GM23338 (cell line): ENCODE measurements around the gene YJEFN3. TPM values are rescaled to one million over a fixed set of nuclear protein-coding genes. Genes with fewer than 3 reads are reported as not detected.

ENCODE experiments used
- ATAC-seq: fragments of 200-7000 bp; cut with Tn5 transposase; 3 replicates; pipeline ENCODE4 v1.9.1; 2020
- DNase-seq: peaks from one replicate; pipeline ENCODE4 v3.0.0-alpha.2; 2015; ENCODE audit warnings: low spot score
- H2AFZ ChIP-seq: fragments of 200-600 bp; sonication (generic); 2 replicates; pipeline ENCODE4 v1.8.0; 2016; ENCODE audit warnings: antibody characterized with exemption, mild to moderate bottlenecking, moderate library complexity
- H3F3A ChIP-seq: fragments of 200-600 bp; sonication (generic); replicated peaks from 2 replicates; pipeline ENCODE4 v1.8.0; 2017; ENCODE audit warnings: antibody characterized with exemption, mixed run types, low read depth
- H3K27ac ChIP-seq: fragments of 200-600 bp; sonication (generic); 2 replicates; pipeline ENCODE4 v1.6.1; 2016; ENCODE audit warnings: low read depth
- H3K27me3 ChIP-seq: fragments of 200-600 bp; sonication (generic); 2 replicates; pipeline ENCODE4 v1.8.0; 2016; ENCODE audit warnings: mild to moderate bottlenecking, mixed run types, moderate library complexity; ENCODE audit not compliant: insufficient read depth
- H3K36me3 ChIP-seq: fragments of 200-600 bp; sonication (generic); 2 replicates; pipeline ENCODE4 v1.8.0; 2016; ENCODE audit warnings: mild to moderate bottlenecking; ENCODE audit not compliant: insufficient read depth
- H3K4me1 ChIP-seq: fragments of 200-600 bp; sonication (generic); 2 replicates; pipeline ENCODE4 v1.8.0; 2016; ENCODE audit warnings: mild to moderate bottlenecking, moderate library complexity; ENCODE audit not compliant: insufficient read depth
- H3K4me2 ChIP-seq: fragments of 200-600 bp; sonication (generic); 2 replicates; pipeline ENCODE4 v1.7.1; 2017; ENCODE audit warnings: mixed run types
- H3K4me3 ChIP-seq: fragments of 200-600 bp; sonication (generic); 2 replicates; pipeline ENCODE4 v1.6.1; 2016; ENCODE audit warnings: mixed run types
- H3K79me2 ChIP-seq: fragments of 200-600 bp; sonication (generic); replicated peaks from 2 replicates; pipeline ENCODE4 v1.8.0; 2017; ENCODE audit warnings: mild to moderate bottlenecking; ENCODE audit not compliant: insufficient read depth
- H3K9me2 ChIP-seq: fragments of 200-600 bp; sonication (generic); 2 replicates; pipeline ENCODE4 v1.8.0; 2017; ENCODE audit not compliant: insufficient read depth
- H4K20me1 ChIP-seq: fragments of 200-600 bp; sonication (generic); replicated peaks from 2 replicates; pipeline ENCODE4 v1.8.0; 2017; ENCODE audit warnings: mild to moderate bottlenecking; ENCODE audit not compliant: insufficient read depth
- H3K27ac Mint-ChIP-seq: 2 replicates; pipeline ENCODE4 v1.8.0; 2020; ENCODE audit warnings: inconsistent platforms, mild to moderate bottlenecking, moderate library complexity, mixed read lengths
- H3K27me3 Mint-ChIP-seq: 3 replicates; pipeline ENCODE4 v1.8.0; 2022; ENCODE audit warnings: low read depth, mild to moderate bottlenecking, moderate library complexity, mixed read lengths, inconsistent platforms; ENCODE audit not compliant: insufficient read depth, poor library complexity
- H3K36me3 Mint-ChIP-seq: 3 replicates; pipeline ENCODE4 v1.8.0; 2021; ENCODE audit warnings: low read depth, mild to moderate bottlenecking, inconsistent platforms, moderate library complexity, mixed read lengths
- H3K4me1 Mint-ChIP-seq: 3 replicates; pipeline ENCODE4 v1.8.0; 2020; ENCODE audit warnings: mild to moderate bottlenecking, inconsistent platforms, mixed read lengths
- H3K4me3 Mint-ChIP-seq: 3 replicates; pipeline ENCODE4 v1.8.0; 2021; ENCODE audit warnings: moderate library complexity, mild to moderate bottlenecking, inconsistent platforms, mixed read lengths
- H3K9me3 Mint-ChIP-seq: 3 replicates; pipeline ENCODE4 v1.8.0; 2020; ENCODE audit warnings: moderate library complexity, mild to moderate bottlenecking, inconsistent platforms, mixed read lengths
- CREB1 ChIP-seq: fragments of 250-450 bp; sonication (Bioruptor Pico); IDR thresholded peaks from 2 replicates; pipeline ENCODE4 v1.5.0; 2020; ENCODE audit warnings: low read depth, mild to moderate bottlenecking, moderate library complexity
- EZH2 ChIP-seq: fragments of 200-600 bp; sonication (generic); IDR thresholded peaks from one replicate; pipeline ENCODE4 v1.8.0; 2017; ENCODE audit warnings: antibody characterized with exemption, mild to moderate bottlenecking, low read depth; ENCODE audit not compliant: unreplicated experiment
- EZH2phosphoT487 ChIP-seq: fragments of 200-600 bp; sonication (generic); IDR thresholded peaks from one replicate; pipeline ENCODE4 v1.8.1; 2018; ENCODE audit warnings: antibody characterized with exemption; ENCODE audit not compliant: unreplicated experiment
- JUNB ChIP-seq: IDR thresholded peaks from one replicate; pipeline ENCODE4 v1.6.1; 2016; ENCODE audit warnings: antibody characterized with exemption; ENCODE audit not compliant: unreplicated experiment
- NANOG ChIP-seq: IDR thresholded peaks from 2 replicates; pipeline ENCODE4 v1.6.1; 2016; ENCODE audit warnings: antibody characterized with exemption, borderline replicate concordance
- POLR2AphosphoS5 ChIP-seq: IDR thresholded peaks from 2 replicates; pipeline ENCODE4 v1.6.1; 2016; ENCODE audit warnings: antibody characterized with exemption, low read depth
- REST ChIP-seq: IDR thresholded peaks from one replicate; pipeline ENCODE4 v1.6.1; 2018; ENCODE audit warnings: antibody characterized with exemption; ENCODE audit not compliant: unreplicated experiment
- STAT1 ChIP-seq: IDR thresholded peaks from one replicate; pipeline ENCODE4 v1.6.1; 2016; ENCODE audit warnings: antibody characterized with exemption; ENCODE audit not compliant: unreplicated experiment
- ZNF114 ChIP-seq: fragments of 250-450 bp; sonication (Bioruptor Pico); IDR thresholded peaks from 2 replicates; pipeline ENCODE4 v1.5.0; 2020; ENCODE audit warnings: mild to moderate bottlenecking, moderate library complexity
- ZNF331 ChIP-seq: fragments of 250-450 bp; sonication (Bioruptor Pico); IDR thresholded peaks from 2 replicates; pipeline ENCODE4 v1.5.0; 2020; ENCODE audit warnings: low read depth, mild to moderate bottlenecking, moderate library complexity
- polyA plus RNA-seq: library from polyadenylated mRNA; unstranded; fragments of >200 nt; fragmentation: Nextera tagmentation; extraction: Ambion mirVana; gene quantifications from 2 replicates; pipeline ENCODE4 v1.2.1, GENCODE V29; 2016
- total RNA-seq: library from RNA; depleted of rRNA; stranded (reverse); fragments of >200 nt; shearing (Covaris generic); gene quantifications from 2 replicates; pipeline ENCODE4 v1.2.3, GENCODE V29; 2014
- TF ChIP-seq, protein P1 (sequence below): IDR thresholded peaks from 2 replicates; pipeline ENCODE4 v1.6.1; 2016; ENCODE audit warnings: antibody characterized with exemption
- TF ChIP-seq, protein P2 (sequence below), 2 experiments: fragments of 200-600 bp in 1 of 2; sonication (generic) in 1 of 2; conservative IDR thresholded peaks; 2 replicates each; pipeline versions ENCODE4 v1.5.1 to v1.6.1; 2016 to 2017; ENCODE audit warnings: antibody characterized with exemption in 2 of 2, low read depth in 2 of 2, mild to moderate bottlenecking in 2 of 2, moderate library complexity in 1 of 2
- TF ChIP-seq, protein P3 (sequence below): fragments of 250-450 bp; sonication (Bioruptor Pico); IDR thresholded peaks from 2 replicates; pipeline ENCODE4 v1.5.0; 2020; ENCODE audit warnings: mild to moderate bottlenecking, moderate library complexity

The YJEFN3 gene
- total and polyA plus RNA-seq, 2 experiments from 2014 or later, result 3.5 to 6.5 TPM

DNA sequence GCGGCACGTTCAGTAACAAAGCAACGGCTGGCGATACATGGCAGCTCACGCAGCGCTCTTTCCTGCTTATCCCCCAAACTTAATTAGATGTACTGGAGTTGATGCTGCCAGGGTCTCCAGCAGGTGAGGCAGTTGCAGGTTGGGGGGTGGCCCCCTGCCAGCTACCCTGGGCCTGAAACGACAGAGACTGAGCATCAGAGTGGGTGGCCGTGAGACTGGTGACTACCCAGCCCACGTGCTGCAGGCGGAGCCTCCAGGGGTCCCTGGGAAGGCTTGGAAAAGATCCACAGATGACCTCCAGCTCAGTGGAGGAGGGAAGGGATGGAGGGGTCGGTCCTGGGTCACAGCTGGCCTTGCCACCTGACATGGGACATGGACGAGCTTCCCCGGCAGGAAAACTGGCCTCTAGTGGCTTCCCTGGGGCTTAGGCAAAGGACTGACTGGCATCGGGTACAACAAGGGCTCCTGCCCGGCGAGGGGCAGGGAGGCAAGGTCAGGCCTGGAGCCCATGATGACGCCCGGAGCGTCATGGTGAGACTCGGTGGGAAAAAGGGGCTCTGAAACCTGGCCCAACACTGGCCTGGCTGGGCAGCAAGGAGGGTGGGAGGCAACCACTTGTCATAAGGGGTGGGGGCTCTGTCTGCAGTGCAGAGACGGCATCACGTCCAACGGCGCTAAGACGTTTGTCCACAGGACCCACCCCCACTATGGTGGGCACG is 33.4 kb downstream of the YJEFN3 start:
- no peak overlapping the region for H2AFZ ChIP-seq
- H4K20me1 ChIP-seq, result no peaks in the 10 kb centered on the region
- Mint-ChIP-seq H3K27ac (no peak overlapping the region), H3K27me3 (peaks cover 5% of the 10 kb centered on the region), H3K4me3 (no peak overlapping the region), H3K9me3 (no peaks in the 10 kb centered on the region; the same call in 2 of the 3 replicates), H3K4me1 (peaks cover 10% of the 10 kb centered on the region; the same call in 2 of the 3 replicates), H3K36me3 (no peaks in the 10 kb centered on the region; the same call in 2 of the 3 replicates)
- no peak overlapping the region for H3K27ac ChIP-seq
- H3K36me3 ChIP-seq, result no peaks in the 10 kb centered on the region
- H3F3A ChIP-seq, result 0 out of 2 replicates have a peak, but pooled peaks cover 8% of the 10 kb centered on the region
- H3K4me3 ChIP-seq, result no peak overlapping the region
- no peaks in the 10 kb centered on the region for H3K79me2 ChIP-seq
- no peaks in the 10 kb centered on the region for H3K9me2 ChIP-seq
- TF ChIP-seq STAT1 (no peak), REST (no peak), ZNF114 (CRISPR knock-in tag) (no peak), POLR2AphosphoS5 (no peak), JUNB (no peak), EZH2phosphoT487 (no peak), CREB1 (CRISPR knock-in tag) (no peak), EZH2 (no peak), ZNF331 (CRISPR knock-in tag) (no peak), NANOG (no peak)
- TF ChIP-seq, protein P1, sequence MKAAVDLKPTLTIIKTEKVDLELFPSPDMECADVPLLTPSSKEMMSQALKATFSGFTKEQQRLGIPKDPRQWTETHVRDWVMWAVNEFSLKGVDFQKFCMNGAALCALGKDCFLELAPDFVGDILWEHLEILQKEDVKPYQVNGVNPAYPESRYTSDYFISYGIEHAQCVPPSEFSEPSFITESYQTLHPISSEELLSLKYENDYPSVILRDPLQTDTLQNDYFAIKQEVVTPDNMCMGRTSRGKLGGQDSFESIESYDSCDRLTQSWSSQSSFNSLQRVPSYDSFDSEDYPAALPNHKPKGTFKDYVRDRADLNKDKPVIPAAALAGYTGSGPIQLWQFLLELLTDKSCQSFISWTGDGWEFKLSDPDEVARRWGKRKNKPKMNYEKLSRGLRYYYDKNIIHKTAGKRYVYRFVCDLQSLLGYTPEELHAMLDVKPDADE, result no peak
- TF ChIP-seq, protein P2, sequence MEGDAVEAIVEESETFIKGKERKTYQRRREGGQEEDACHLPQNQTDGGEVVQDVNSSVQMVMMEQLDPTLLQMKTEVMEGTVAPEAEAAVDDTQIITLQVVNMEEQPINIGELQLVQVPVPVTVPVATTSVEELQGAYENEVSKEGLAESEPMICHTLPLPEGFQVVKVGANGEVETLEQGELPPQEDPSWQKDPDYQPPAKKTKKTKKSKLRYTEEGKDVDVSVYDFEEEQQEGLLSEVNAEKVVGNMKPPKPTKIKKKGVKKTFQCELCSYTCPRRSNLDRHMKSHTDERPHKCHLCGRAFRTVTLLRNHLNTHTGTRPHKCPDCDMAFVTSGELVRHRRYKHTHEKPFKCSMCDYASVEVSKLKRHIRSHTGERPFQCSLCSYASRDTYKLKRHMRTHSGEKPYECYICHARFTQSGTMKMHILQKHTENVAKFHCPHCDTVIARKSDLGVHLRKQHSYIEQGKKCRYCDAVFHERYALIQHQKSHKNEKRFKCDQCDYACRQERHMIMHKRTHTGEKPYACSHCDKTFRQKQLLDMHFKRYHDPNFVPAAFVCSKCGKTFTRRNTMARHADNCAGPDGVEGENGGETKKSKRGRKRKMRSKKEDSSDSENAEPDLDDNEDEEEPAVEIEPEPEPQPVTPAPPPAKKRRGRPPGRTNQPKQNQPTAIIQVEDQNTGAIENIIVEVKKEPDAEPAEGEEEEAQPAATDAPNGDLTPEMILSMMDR (conservative IDR thresholded peaks at IDR 0.05; ENCODE audit: low read depth in 2 of 2), result no peak
- TF ChIP-seq, protein P3, sequence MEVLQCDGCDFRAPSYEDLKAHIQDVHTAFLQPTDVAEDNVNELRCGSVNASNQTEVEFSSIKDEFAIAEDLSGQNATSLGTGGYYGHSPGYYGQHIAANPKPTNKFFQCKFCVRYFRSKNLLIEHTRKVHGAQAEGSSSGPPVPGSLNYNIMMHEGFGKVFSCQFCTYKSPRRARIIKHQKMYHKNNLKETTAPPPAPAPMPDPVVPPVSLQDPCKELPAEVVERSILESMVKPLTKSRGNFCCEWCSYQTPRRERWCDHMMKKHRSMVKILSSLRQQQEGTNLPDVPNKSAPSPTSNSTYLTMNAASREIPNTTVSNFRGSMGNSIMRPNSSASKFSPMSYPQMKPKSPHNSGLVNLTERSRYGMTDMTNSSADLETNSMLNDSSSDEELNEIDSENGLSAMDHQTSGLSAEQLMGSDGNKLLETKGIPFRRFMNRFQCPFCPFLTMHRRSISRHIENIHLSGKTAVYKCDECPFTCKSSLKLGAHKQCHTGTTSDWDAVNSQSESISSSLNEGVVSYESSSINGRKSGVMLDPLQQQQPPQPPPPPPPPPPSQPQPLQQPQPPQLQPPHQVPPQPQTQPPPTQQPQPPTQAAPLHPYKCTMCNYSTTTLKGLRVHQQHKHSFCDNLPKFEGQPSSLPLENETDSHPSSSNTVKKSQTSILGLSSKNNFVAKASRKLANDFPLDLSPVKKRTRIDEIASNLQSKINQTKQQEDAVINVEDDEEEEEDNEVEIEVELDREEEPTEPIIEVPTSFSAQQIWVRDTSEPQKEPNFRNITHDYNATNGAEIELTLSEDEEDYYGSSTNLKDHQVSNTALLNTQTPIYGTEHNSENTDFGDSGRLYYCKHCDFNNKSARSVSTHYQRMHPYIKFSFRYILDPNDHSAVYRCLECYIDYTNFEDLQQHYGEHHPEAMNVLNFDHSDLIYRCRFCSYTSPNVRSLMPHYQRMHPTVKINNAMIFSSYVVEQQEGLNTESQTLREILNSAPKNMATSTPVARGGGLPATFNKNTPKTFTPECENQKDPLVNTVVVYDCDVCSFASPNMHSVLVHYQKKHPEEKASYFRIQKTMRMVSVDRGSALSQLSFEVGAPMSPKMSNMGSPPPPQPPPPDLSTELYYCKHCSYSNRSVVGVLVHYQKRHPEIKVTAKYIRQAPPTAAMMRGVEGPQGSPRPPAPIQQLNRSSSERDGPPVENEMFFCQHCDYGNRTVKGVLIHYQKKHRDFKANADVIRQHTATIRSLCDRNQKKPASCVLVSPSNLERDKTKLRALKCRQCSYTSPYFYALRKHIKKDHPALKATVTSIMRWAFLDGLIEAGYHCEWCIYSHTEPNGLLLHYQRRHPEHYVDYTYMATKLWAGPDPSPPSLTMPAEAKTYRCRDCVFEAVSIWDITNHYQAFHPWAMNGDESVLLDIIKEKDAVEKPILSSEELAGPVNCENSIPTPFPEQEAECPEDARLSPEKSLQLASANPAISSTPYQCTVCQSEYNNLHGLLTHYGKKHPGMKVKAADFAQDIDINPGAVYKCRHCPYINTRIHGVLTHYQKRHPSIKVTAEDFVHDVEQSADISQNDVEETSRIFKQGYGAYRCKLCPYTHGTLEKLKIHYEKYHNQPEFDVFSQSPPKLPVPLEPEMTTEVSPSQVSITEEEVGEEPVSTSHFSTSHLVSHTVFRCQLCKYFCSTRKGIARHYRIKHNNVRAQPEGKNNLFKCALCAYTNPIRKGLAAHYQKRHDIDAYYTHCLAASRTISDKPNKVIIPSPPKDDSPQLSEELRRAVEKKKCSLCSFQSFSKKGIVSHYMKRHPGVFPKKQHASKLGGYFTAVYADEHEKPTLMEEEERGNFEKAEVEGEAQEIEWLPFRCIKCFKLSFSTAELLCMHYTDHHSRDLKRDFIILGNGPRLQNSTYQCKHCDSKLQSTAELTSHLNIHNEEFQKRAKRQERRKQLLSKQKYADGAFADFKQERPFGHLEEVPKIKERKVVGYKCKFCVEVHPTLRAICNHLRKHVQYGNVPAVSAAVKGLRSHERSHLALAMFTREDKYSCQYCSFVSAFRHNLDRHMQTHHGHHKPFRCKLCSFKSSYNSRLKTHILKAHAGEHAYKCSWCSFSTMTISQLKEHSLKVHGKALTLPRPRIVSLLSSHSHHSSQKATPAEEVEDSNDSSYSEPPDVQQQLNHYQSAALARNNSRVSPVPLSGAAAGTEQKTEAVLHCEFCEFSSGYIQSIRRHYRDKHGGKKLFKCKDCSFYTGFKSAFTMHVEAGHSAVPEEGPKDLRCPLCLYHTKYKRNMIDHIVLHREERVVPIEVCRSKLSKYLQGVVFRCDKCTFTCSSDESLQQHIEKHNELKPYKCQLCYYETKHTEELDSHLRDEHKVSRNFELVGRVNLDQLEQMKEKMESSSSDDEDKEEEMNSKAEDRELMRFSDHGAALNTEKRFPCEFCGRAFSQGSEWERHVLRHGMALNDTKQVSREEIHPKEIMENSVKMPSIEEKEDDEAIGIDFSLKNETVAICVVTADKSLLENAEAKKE (CRISPR knock-in tag), result no peak
- DNase-seq (no peak), ATAC-seq (no peak)
- no peak overlapping the region for H3K4me2 ChIP-seq
- no peaks in the 10 kb centered on the region for H3K27me3 ChIP-seq
- H3K4me1 ChIP-seq, result peaks cover 10% of the 10 kb centered on the region; the same call in 1 of the 2 replicates
